Measurements from ENCODE around the gene GDPD3. TPM values are rescaled to one million over a fixed set of nuclear protein-coding genes. Genes with fewer than 3 reads are reported as not detected.

The GDPD3 gene
- total and polyA plus RNA-seq, 9 of the 15 experiments (the other 6 are each of a cell fraction or from before 2014, with no cell fraction given) = 0.47 to 3.9 (median 1.1) TPM

DNA sequence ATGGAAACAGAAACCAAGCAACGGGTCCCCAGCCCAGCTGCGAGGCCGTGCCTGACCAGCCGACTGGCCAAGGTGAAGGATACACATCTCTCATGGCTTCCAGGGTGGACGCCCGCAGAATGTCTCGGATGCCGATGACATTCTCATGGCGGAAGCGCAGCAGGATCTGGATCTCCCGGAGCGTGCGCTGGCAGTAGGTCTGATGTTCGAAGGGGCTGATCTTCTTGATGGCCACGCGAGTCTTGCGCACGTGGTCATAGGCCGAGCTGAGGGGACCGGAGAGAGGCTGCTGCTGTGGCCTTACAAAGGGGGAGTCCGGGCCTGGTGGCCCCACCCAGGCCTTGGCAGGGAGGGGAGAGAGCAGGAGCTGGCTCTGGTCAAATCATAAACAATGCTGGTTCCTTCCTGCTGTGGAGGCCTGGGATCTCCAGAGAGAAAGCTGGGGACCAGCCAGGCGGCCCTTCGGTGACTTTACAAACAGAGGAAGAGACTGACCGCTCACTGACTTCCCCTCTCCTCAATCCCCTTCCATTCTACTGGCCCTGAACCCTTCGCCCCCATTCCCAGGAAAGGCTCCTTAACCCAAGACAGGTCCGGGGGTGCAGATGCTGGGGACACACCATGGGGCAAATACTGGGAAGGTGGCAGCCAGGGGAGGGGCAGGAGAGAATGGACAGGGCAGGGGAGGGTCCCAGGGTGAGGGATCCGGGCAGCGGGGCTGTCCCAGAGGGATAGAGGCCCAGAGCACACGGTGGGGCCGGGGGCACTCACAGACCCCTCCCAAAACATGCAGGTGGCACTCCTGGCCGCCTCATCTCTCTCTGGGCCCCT is 8.6 kb upstream of the GDPD3 start:
- ATAC-seq = no peak; the same call in 2 of the 3 replicates
- Histone ChIP-seq H3K27me3 (ENCODE audit: control insufficient read depth in 2 of 2, insufficient read depth in 2 of 2, low read length in 2 of 2) (no peaks in the 10 kb centered on the region), H2AFZ (ENCODE audit: low read depth, low read length) (no peak overlapping the region), H3K27ac (ENCODE audit: extremely low read depth, low read depth, low read length) (0 out of 3 replicates have a peak overlapping the region, but pooled peaks have one; percentile 80), H4K20me1 (replicated peaks; ENCODE audit: control insufficient read depth, insufficient read depth, low read length) (no peaks in the 10 kb centered on the region), H3K79me2 (ENCODE audit: control insufficient read depth, insufficient read depth, low read length) (peaks cover 3% of the 10 kb centered on the region; the same call in 1 of the 3 replicates), H3K4me3 (peak overlapping the region; percentile 60), H3K4me2 (ENCODE audit: insufficient read depth, low read length) (peak overlapping the region; percentile 80), H3K9me3 (replicated peaks; ENCODE audit: control insufficient read depth, insufficient read depth, low read depth, low read length) (no peaks in the 10 kb centered on the region), H3K36me3 (ENCODE audit: control insufficient read depth, insufficient read depth, low read length) (peaks cover 8% of the 10 kb centered on the region; the same call in 1 of the 3 replicates), H3K9me1 (ENCODE audit: control insufficient read depth, insufficient read depth, low read length) (no peaks in the 10 kb centered on the region), H3K9ac (ENCODE audit: insufficient read depth in 1 of 2, low read depth in 2 of 2, low read length in 2 of 2) (peak overlapping the region; percentile 44 to 96; a peak in 3 of 4 replicates), H3K4me1 (replicated peaks in 1 of 2; ENCODE audit: control insufficient read depth in 2 of 2, insufficient read depth in 2 of 2, low read length in 2 of 2) (peaks cover 0 to 23% of the 10 kb centered on the region in 2 experiments; a peak in 4 of 5 replicates)
- intact Hi-C loops (cut with micrococcal nuclease) (no loop called here), in situ Hi-C loops (cut with MboI) (no loop called here)
- POLR2A ChIA-PET = interaction anchor here (0.8 kb wide), 1 partner anchor 30 kb away, joined by 3 read pairs; no protein-coding TSS in a partner anchor
- TF ChIP-seq TCF7L2 (IDR thresholded peaks at IDR 0.05; ENCODE audit: low read depth, low read length) = no peak
- TF ChIP-seq, protein P1, sequence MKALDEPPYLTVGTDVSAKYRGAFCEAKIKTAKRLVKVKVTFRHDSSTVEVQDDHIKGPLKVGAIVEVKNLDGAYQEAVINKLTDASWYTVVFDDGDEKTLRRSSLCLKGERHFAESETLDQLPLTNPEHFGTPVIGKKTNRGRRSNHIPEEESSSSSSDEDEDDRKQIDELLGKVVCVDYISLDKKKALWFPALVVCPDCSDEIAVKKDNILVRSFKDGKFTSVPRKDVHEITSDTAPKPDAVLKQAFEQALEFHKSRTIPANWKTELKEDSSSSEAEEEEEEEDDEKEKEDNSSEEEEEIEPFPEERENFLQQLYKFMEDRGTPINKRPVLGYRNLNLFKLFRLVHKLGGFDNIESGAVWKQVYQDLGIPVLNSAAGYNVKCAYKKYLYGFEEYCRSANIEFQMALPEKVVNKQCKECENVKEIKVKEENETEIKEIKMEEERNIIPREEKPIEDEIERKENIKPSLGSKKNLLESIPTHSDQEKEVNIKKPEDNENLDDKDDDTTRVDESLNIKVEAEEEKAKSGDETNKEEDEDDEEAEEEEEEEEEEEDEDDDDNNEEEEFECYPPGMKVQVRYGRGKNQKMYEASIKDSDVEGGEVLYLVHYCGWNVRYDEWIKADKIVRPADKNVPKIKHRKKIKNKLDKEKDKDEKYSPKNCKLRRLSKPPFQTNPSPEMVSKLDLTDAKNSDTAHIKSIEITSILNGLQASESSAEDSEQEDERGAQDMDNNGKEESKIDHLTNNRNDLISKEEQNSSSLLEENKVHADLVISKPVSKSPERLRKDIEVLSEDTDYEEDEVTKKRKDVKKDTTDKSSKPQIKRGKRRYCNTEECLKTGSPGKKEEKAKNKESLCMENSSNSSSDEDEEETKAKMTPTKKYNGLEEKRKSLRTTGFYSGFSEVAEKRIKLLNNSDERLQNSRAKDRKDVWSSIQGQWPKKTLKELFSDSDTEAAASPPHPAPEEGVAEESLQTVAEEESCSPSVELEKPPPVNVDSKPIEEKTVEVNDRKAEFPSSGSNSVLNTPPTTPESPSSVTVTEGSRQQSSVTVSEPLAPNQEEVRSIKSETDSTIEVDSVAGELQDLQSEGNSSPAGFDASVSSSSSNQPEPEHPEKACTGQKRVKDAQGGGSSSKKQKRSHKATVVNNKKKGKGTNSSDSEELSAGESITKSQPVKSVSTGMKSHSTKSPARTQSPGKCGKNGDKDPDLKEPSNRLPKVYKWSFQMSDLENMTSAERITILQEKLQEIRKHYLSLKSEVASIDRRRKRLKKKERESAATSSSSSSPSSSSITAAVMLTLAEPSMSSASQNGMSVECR (CRISPR knock-in tag; IDR thresholded peaks at IDR 0.05) = peak; percentile 37; the same call in 1 of the 2 replicates
- TF ChIP-seq FOXP1 (CRISPR knock-in tag; IDR thresholded peaks at IDR 0.05) = 0 out of 2 replicates have a peak, but pooled peaks have one; percentile 25
- TF ChIP-seq, protein P2, sequence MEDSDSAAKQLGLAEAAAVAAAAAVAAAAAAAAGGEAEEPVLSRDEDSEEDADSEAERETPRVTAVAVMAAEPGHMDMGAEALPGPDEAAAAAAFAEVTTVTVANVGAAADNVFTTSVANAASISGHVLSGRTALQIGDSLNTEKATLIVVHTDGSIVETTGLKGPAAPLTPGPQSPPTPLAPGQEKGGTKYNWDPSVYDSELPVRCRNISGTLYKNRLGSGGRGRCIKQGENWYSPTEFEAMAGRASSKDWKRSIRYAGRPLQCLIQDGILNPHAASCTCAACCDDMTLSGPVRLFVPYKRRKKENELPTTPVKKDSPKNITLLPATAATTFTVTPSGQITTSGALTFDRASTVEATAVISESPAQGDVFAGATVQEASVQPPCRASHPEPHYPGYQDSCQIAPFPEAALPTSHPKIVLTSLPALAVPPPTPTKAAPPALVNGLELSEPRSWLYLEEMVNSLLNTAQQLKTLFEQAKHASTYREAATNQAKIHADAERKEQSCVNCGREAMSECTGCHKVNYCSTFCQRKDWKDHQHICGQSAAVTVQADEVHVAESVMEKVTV (CRISPR knock-in tag; IDR thresholded peaks at IDR 0.05) = no peak
- TF ChIP-seq POLR2G (IDR thresholded peaks at IDR 0.05; ENCODE audit: low read depth, low read length) = 0 out of 2 replicates have a peak, but pooled peaks have one; percentile 18
- no peak for TF ChIP-seq RHOXF2B (CRISPR knock-in tag; conservative IDR thresholded peaks at IDR 0.05)
- TF ChIP-seq, protein P3, sequence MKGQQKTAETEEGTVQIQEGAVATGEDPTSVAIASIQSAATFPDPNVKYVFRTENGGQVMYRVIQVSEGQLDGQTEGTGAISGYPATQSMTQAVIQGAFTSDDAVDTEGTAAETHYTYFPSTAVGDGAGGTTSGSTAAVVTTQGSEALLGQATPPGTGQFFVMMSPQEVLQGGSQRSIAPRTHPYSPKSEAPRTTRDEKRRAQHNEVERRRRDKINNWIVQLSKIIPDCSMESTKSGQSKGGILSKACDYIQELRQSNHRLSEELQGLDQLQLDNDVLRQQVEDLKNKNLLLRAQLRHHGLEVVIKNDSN (CRISPR knock-in tag; IDR thresholded peaks at IDR 0.05) = 0 out of 2 replicates have a peak, but pooled peaks have one; percentile 10
- peak; percentile 9 for TF ChIP-seq KDM5B (IDR thresholded peaks at IDR 0.05; ENCODE audit: insufficient replicate concordance, low read depth, low read length)
- TF ChIP-seq OTX1 (CRISPR knock-in tag; IDR thresholded peaks at IDR 0.05) = no peak
- TF ChIP-seq RBFOX2 (IDR thresholded peaks at IDR 0.05; ENCODE audit: low read depth, low read length) = peak; percentile 36
- TF ChIP-seq ZC3H8 (IDR thresholded peaks at IDR 0.05) = no peak
- no peak for TF ChIP-seq GTF2E2 (tag; IDR thresholded peaks at IDR 0.05)
- TF ChIP-seq DNMT1 (IDR thresholded peaks at IDR 0.05) = no peak
- no peak for DNase-seq (ENCODE audit: extremely low read depth in 1 of 4, low spot score in 3 of 4)
- no peak for FAIRE-seq
- CTCF ChIA-PET (ENCODE audit: low intra/inter-chr PET ratio) = no interaction called here
- BruUV-seq (replicated peaks) = no TSS peak
- 69% methylated on average over 29 of the region's 31 CpGs for WGBS (ENCODE audit: insufficient coverage, low coverage, missing lambda C conversion rate)

Data from K562 (cell line).